ENCODE results near the gene LRRC59.

Gene LRRC59

GRCh38 chr17:50397111-50397918, at the start of gene LRRC59:
LRRC59 (minus strand) TSS chr17:50397523; CDS start chr17:50397317, 206 bp downstream.
- ATAC-seq: peak; percentile 95
- no peak for TF ChIP-seq CREB5 (CRISPR knock-in tag; IDR thresholded peaks at IDR 0.05; ENCODE audit: low read depth)
- TF ChIP-seq ZFP30 (CRISPR knock-in tag; IDR thresholded peaks at IDR 0.05): no peak
- peak; percentile 61; the same call in 1 of the 2 replicates for TF ChIP-seq TSHZ2 (CRISPR knock-in tag; IDR thresholded peaks at IDR 0.05)
- peak; percentile 11; the same call in 1 of the 2 replicates for TF ChIP-seq CSDC2 (CRISPR knock-in tag; IDR thresholded peaks at IDR 0.05)
- no peak for TF ChIP-seq ISL1 (CRISPR knock-in tag; IDR thresholded peaks at IDR 0.05)
- TF ChIP-seq PATZ1 (CRISPR knock-in tag; IDR thresholded peaks at IDR 0.05; ENCODE audit: borderline replicate concordance): no peak
- TF ChIP-seq ZNF70 (CRISPR knock-in tag; IDR thresholded peaks at IDR 0.05): no peak
- TF ChIP-seq SNAI2 (CRISPR knock-in tag; IDR thresholded peaks at IDR 0.05): no peak
- TF ChIP-seq TOX (CRISPR knock-in tag; IDR thresholded peaks at IDR 0.05; ENCODE audit: borderline replicate concordance): no peak
- TF ChIP-seq GLIS3 (CRISPR knock-in tag; IDR thresholded peaks at IDR 0.05): no peak

- ATAC-seq: peak; percentile 38; the same call in 2 of the 3 replicates
- TF ChIP-seq ZNF70 (CRISPR knock-in tag; IDR thresholded peaks at IDR 0.05): no peak
- no peak for TF ChIP-seq ZFP30 (CRISPR knock-in tag; IDR thresholded peaks at IDR 0.05)
- TF ChIP-seq CREB5 (CRISPR knock-in tag; IDR thresholded peaks at IDR 0.05; ENCODE audit: low read depth): no peak
- TF ChIP-seq ARNTL (CRISPR knock-in tag; IDR thresholded peaks at IDR 0.05; ENCODE audit: borderline replicate concordance, low read depth): no peak
- no peak for TF ChIP-seq RARB (CRISPR knock-in tag; IDR thresholded peaks at IDR 0.05)
- no peak for TF ChIP-seq TOX (CRISPR knock-in tag; IDR thresholded peaks at IDR 0.05; ENCODE audit: borderline replicate concordance)
- no peak for TF ChIP-seq TCF4 (CRISPR knock-in tag; IDR thresholded peaks at IDR 0.05; ENCODE audit: borderline replicate concordance)
- TF ChIP-seq ZNF565 (CRISPR knock-in tag; conservative IDR thresholded peaks at IDR 0.05; ENCODE audit: low read depth): no peak
- TF ChIP-seq POU6F1 (CRISPR knock-in tag; IDR thresholded peaks at IDR 0.05; ENCODE audit: borderline replicate concordance, low read depth): no peak
- no peak for TF ChIP-seq SNAI2 (CRISPR knock-in tag; IDR thresholded peaks at IDR 0.05)
- no peak for TF ChIP-seq ZFP3 (CRISPR knock-in tag; IDR thresholded peaks at IDR 0.05)
- TF ChIP-seq ZNF8 (CRISPR knock-in tag; IDR thresholded peaks at IDR 0.05): no peak
- no peak for TF ChIP-seq ISL1 (CRISPR knock-in tag; IDR thresholded peaks at IDR 0.05)
- no peak for TF ChIP-seq CSRNP3 (CRISPR knock-in tag; IDR thresholded peaks at IDR 0.05)
- TF ChIP-seq GLIS3 (CRISPR knock-in tag; IDR thresholded peaks at IDR 0.05): no peak
- no peak for TF ChIP-seq OSR1 (CRISPR knock-in tag; IDR thresholded peaks at IDR 0.05)
Measured at GRCh38 chr17:50445730-50446325, 48.5 kb upstream of the LRRC59 start.
